ENCODE data around the gene ZNF548. TPM values are rescaled to one million over a fixed set of nuclear protein-coding genes. Genes with fewer than 3 reads are reported as not detected.

Gene ZNF548
- 28.6 and 29.7 TPM in 2 replicates for total RNA-seq

GRCh38 chr19:57389730-57390598, at the start of gene ZNF548:
TSS of gene ZNF548 (plus strand) at chr19:57389854. CDS start at chr19:57390100, 246 bp downstream.

GRCh38 chr19:57350877-57351805, 38.5 kb upstream of the ZNF548 start, which contains the start of gene ZNF304:
TSS of gene ZNF304 (plus strand) at chr19:57351271. CDS start at chr19:57351665, 394 bp downstream.

GRCh38 chr19:57362997-57363687, 26.5 kb upstream of the ZNF548 start, which contains the start of the genes TRAPPC2B and ZNF547:
TSS of gene TRAPPC2B (plus strand) at chr19:57363551. CDS start at chr19:57364834, 1,283 bp downstream.
TSS of gene ZNF547 (plus strand) at chr19:57363551. CDS start at chr19:57368556, 5,005 bp downstream.

GRCh38 chr19:57410877-57411671, 21.4 kb downstream of the ZNF548 start, which contains the start of gene ZNF17:
TSS of gene ZNF17 (plus strand) at chr19:57411161. CDS start at chr19:57413616, 2,455 bp downstream.

GRCh38 chr19:57435062-57435978, 45.7 kb downstream of the ZNF548 start, which contains the start of gene ZNF749:
TSS of gene ZNF749 (plus strand) at chr19:57435325. CDS start at chr19:57435579, 254 bp downstream.

Other genes with a start within 250 kb of the ZNF548 start
- not detected in 2 replicates for gene ZIM3, start 244.7 kb upstream of the ZNF548 start, total RNA-seq
- gene DUXA, start 222.4 kb upstream of the ZNF548 start, total RNA-seq, result not detected in 2 replicates
- 31.8 and 62.3 TPM in 2 replicates for gene ZNF264, start 198.4 kb upstream of the ZNF548 start, total RNA-seq
- gene AURKC, start 158.8 kb upstream of the ZNF548 start, total RNA-seq, result 1.2 and 1.4 TPM in 2 replicates
- gene ZNF805, start 149.2 kb upstream of the ZNF548 start, total RNA-seq, result 43.1 and 44.8 TPM in 2 replicates
- 168 and 223 TPM in 2 replicates for gene ZNF460, start 109.4 kb upstream of the ZNF548 start, total RNA-seq
- gene ZNF543, start 69.4 kb upstream of the ZNF548 start, total RNA-seq, result 19.5 and 22.1 TPM in 2 replicates
- gene ZNF304, start 38.6 kb upstream of the ZNF548 start, total RNA-seq, result 13.3 and 15.7 TPM in 2 replicates
- 9.7 and 19.1 TPM in 2 replicates for gene TRAPPC2B, start 26.3 kb upstream of the ZNF548 start, total RNA-seq
- gene ZNF547, start 26.3 kb upstream of the ZNF548 start, total RNA-seq, result 4.8 and 6.5 TPM in 2 replicates
- gene ZNF17, start 21.3 kb downstream of the ZNF548 start, total RNA-seq, result 9.6 and 13.6 TPM in 2 replicates
- 32.5 and 34.0 TPM in 2 replicates for gene ZNF749, start 45.5 kb downstream of the ZNF548 start, total RNA-seq
- gene VN1R1, start 67.3 kb downstream of the ZNF548 start, total RNA-seq, result 0.78 and 1.0 TPM in 2 replicates
- 14.4 and 25.0 TPM in 2 replicates for gene ZNF772, start 87.7 kb downstream of the ZNF548 start, total RNA-seq
- gene ZNF419, start 97.9 kb downstream of the ZNF548 start, total RNA-seq, result 30.8 and 36.3 TPM in 2 replicates
- 29.0 and 40.1 TPM in 2 replicates for gene ZNF773, start 110.1 kb downstream of the ZNF548 start, total RNA-seq
- 8.2 and 11.7 TPM in 2 replicates for gene ZNF549, start 137.5 kb downstream of the ZNF548 start, total RNA-seq
- gene ZNF550, start 170.0 kb downstream of the ZNF548 start, total RNA-seq, result 8.2 and 12.1 TPM in 2 replicates
- 8.5 and 12.5 TPM in 2 replicates for gene ZNF416, start 189.1 kb downstream of the ZNF548 start, total RNA-seq
- gene ZIK1, start 194.3 kb downstream of the ZNF548 start, total RNA-seq, result 12.6 and 13.4 TPM in 2 replicates
- gene ZNF530, start 210.0 kb downstream of the ZNF548 start, total RNA-seq, result 3.4 and 4.4 TPM in 2 replicates
- gene ZNF134, start 224.4 kb downstream of the ZNF548 start, total RNA-seq, result 24.6 and 38.4 TPM in 2 replicates
- 13.0 and 23.1 TPM in 2 replicates for gene ZNF211, start 243.3 kb downstream of the ZNF548 start, total RNA-seq